CD4-positive, alpha-beta T cell treated with Interleukin-1 beta for 1 hour (primary cell): ENCODE results near the gene TSPAN5.

Experiments
- DNase-seq, 2 donors: peaks; one replicate each; pipeline ENCODE4 v3.0.0-alpha.2; 2020 to 2022

The TSPAN5 gene

DNA sequence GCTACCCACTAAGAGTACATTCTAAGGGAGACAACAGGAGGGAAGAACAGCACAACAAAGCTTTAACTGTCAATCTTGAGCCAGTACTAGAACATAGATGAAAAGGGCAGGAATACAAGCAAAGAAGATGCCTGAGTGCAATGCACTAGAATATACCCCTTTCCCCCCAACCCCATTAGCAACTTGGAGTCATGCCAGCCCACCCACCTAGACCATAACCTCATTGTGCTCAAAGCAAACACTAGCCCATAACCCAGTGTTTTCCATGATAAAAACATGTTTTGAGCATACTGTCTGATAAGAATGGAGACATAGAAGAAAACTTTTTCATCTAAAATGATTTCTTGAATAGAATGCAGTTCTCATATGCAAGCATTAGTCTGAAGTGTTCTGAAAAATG is 214.0 kb downstream of the TSPAN5 start:
- no peak for DNase-seq

DNA sequence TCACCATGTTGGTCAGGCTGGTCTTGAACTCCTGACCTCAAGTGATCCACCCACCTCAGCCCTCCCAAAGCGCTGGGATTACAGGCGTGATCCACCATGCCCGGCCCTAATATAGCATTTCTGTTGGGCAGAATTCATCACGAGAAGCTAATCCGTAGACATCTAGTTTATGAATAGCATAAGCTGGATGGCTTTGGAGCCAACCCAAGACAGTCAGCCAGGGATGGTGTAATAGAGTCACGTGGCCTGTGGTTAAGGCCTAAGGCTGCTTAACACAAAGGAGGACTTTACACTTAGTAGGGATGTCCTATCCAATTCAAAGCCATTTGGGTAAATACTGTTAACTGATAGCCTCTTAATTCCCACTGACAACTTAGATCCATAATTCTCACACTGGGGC is 223.6 kb downstream of the TSPAN5 start:
- no peak for DNase-seq

DNA sequence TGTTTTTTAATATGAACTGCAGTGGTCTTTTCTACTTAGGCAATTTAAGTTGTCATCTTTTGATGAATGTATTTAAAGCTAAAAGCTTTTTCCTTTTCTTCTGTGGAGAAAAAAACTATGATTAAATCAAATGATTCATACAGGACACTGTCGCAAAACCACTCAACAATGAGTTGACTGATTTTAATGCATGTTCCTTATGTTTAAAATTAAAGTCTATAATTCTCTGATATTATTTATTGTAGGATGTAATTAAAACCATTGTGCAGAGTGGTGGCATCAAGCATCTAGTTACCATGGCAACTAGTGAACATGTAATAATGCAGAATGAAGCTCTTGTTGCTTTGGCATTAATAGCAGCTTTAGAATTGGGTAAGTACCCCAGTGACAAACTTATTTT is 224.7 kb downstream of the TSPAN5 start:
- no peak for DNase-seq

DNA sequence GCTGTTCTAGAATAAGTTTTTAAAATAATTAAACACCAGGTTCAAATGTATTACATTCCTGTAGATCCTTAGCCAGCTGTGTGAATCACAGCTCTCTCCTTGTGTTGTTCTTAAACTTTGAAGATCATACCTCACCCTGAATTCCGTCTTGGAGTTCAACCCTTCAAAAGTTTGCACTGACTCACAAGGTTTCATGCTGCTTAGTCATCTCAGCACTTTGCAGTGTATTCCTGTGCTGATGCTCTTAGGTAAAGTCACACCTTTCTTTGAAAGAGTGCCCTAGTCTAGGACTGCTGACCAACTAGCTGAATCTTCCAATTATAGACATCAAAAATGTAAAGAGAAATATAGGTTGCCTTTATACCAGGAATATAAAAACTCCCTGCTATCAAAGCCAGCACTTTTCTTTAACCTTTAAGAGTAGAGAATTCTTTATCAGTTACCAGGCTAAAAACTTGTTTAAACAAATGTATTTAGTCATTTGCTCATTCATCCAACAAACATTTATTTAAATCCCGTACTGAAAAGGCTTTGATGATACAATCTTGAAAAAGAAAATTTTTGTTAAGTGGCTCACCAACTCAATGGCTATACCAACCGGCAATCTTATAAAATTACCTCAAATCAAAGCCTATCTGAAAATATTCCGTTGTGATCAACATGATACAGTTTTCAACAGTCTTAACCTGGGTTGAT is 227.6 kb downstream of the TSPAN5 start:
- DNase-seq, result no peak

DNA sequence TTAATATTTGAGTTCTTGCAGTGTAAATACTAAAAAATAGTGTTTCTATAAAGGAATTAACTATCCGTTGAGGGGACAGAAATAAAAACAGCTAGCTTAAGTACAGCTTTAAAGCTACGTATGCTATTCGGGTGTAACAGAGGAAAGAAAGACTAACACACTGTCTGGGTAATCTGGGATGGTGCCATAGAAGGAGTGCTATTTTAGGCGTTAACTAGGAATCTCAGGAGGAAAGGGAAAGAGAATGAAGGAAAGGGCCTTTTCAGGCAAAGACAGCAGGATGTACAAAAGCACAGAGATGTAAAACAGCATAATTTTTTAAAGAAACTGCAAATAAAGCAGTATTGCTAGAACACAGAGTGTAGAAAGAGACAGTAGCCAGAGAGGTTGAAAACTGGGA is 235.4 kb downstream of the TSPAN5 start:
- DNase-seq, result no peak

DNA sequence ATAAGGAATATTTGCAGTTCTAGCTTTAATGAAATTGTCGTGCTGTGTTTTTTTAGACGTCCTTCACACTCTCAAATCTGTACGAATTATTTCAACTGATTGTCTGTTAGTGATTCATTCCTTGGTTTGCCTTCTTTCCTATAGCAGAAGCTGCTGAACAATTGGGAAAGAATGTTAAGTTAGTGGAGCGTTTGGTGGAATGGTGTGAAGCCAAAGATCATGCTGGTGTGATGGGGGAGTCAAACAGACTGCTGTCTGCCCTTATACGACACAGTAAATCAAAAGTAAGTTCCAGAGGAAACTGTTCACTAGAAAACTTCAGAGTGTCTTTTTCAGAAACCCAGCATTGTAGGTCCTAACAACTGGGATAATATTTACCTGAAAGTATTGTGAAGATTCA is 237.3 kb downstream of the TSPAN5 start:
- DNase-seq, result no peak
